Neuronal stem cell (in vitro differentiated cells): Measurements from ENCODE around the gene NETO1.

Experiments used
- DNase-seq: peaks from one replicate; pipeline ENCODE4 v3.0.0-alpha.2; 2013; ENCODE audit warnings: low spot score
- H2AFZ ChIP-seq: one replicate; pipeline ENCODE4 v1.6.1; 2013; ENCODE audit warnings: mild to moderate bottlenecking, low read length, inconsistent platforms
- H2AK5ac ChIP-seq: 2 replicates; pipeline ENCODE4 v1.6.1; 2013; ENCODE audit warnings: low read depth, mild to moderate bottlenecking, inconsistent platforms, low read length, moderate library complexity, mixed read lengths
- H2BK120ac ChIP-seq: 2 replicates; pipeline ENCODE4 v1.6.1; 2013; ENCODE audit warnings: low read depth, mild to moderate bottlenecking, inconsistent platforms, low read length, moderate library complexity, mixed read lengths
- H2BK12ac ChIP-seq: one replicate; pipeline ENCODE4 v1.6.1; 2013; ENCODE audit warnings: low read length, inconsistent platforms
- H2BK15ac ChIP-seq: 2 replicates; pipeline ENCODE4 v1.6.1; 2013; ENCODE audit warnings: mild to moderate bottlenecking, low read length, inconsistent platforms, mixed read lengths
- H2BK5ac ChIP-seq: one replicate; pipeline ENCODE4 v1.6.1; 2013; ENCODE audit warnings: inconsistent platforms, mild to moderate bottlenecking, low read length, moderate library complexity
- H3K14ac ChIP-seq: one replicate; pipeline ENCODE4 v1.6.1; 2013; ENCODE audit warnings: low read length, inconsistent platforms
- H3K18ac ChIP-seq: 2 replicates; pipeline ENCODE4 v1.6.1; 2013; ENCODE audit warnings: low read length, inconsistent platforms
- H3K23ac ChIP-seq: 2 replicates; pipeline ENCODE4 v1.6.1; 2013; ENCODE audit warnings: low read depth, mild to moderate bottlenecking, mixed read lengths, low read length, inconsistent platforms; ENCODE audit not compliant: poor library complexity
- H3K27ac ChIP-seq: replicated peaks from 3 replicates; pipeline ENCODE4 v1.5.1; 2013; ENCODE audit warnings: low read length, inconsistent platforms
- H3K27me3 ChIP-seq, 3 experiments: 2 replicates each; pipeline ENCODE4 v1.6.1; 2013; ENCODE audit warnings: low read length in 3 of 3, mild to moderate bottlenecking in 2 of 3, inconsistent platforms in 1 of 3, low read depth in 1 of 3, mixed read lengths in 1 of 3, moderate library complexity in 1 of 3; ENCODE audit not compliant: control insufficient read depth in 3 of 3, insufficient read depth in 3 of 3
- H3K36me3 ChIP-seq, 2 donors: replicated peaks in 1 of 2; 2 replicates each; pipeline ENCODE4 v1.6.1; 2013; ENCODE audit warnings: low read length in 2 of 2; ENCODE audit not compliant: control insufficient read depth in 2 of 2, insufficient read depth in 2 of 2
- H3K4ac ChIP-seq: 2 replicates; pipeline ENCODE4 v1.6.1; 2013; ENCODE audit warnings: inconsistent platforms, mild to moderate bottlenecking, low read length, moderate library complexity
- H3K4me1 ChIP-seq, 2 donors: 1 replicate in 1 of 2; 2 replicates in 1 of 2; pipeline ENCODE4 v1.6.1; 2013; ENCODE audit warnings: low read length in 2 of 2, low read depth in 1 of 2; ENCODE audit not compliant: control insufficient read depth in 2 of 2, insufficient read depth in 1 of 2
- H3K4me2 ChIP-seq: one replicate; pipeline ENCODE4 v1.6.1; 2013; ENCODE audit warnings: mild to moderate bottlenecking, low read length, inconsistent platforms; ENCODE audit not compliant: insufficient read depth, poor library complexity, severe bottlenecking
- H3K4me3 ChIP-seq, 2 donors: 2 replicates each; pipeline ENCODE4 v1.5.1; 2013; ENCODE audit warnings: low read length in 2 of 2, mild to moderate bottlenecking in 2 of 2, inconsistent platforms in 1 of 2, moderate library complexity in 1 of 2
- H3K79me1 ChIP-seq: one replicate; pipeline ENCODE4 v1.6.1; 2013; ENCODE audit warnings: low read depth, mild to moderate bottlenecking, inconsistent platforms, low read length, moderate library complexity
- H3K9ac ChIP-seq: one replicate; pipeline ENCODE4 v1.6.1; 2013; ENCODE audit warnings: mild to moderate bottlenecking, low read depth, low read length, inconsistent platforms; ENCODE audit not compliant: poor library complexity
- H3K9me3 ChIP-seq, 2 donors: replicated peaks in 1 of 2; 2 replicates each; pipeline versions ENCODE3 to v1.6.1; 2013; ENCODE audit warnings: low read length in 2 of 2, mild to moderate bottlenecking in 2 of 2, inconsistent platforms in 1 of 2, low read depth in 1 of 2, mixed read lengths in 1 of 2, moderate library complexity in 1 of 2; ENCODE audit not compliant: control insufficient read depth in 2 of 2, insufficient read depth in 1 of 2
- H4K8ac ChIP-seq: one replicate; pipeline ENCODE4 v1.6.1; 2013; ENCODE audit warnings: low read depth, mild to moderate bottlenecking, inconsistent platforms, low read length, moderate library complexity
- H4K91ac ChIP-seq: one replicate; pipeline ENCODE4 v1.6.1; 2013; ENCODE audit warnings: low read length, low read depth, mild to moderate bottlenecking, inconsistent platforms; ENCODE audit not compliant: poor library complexity
- WGBS, 2 donors: extraction: QIAGEN DNeasy Blood & Tissue Kit; methylation state at CpG; one replicate each; pipeline ENCODE4 v1.1.7; 2013; ENCODE audit warnings: missing lambda C conversion rate in 2 of 2, mixed read lengths in 1 of 2; ENCODE audit not compliant: insufficient read length in 2 of 2, insufficient replicate concordance in 1 of 2; ENCODE audit errors: extremely low coverage in 2 of 2; 5-methylcytosine and 5-hydroxymethylcytosine counted together

NETO1 gene

DNA sequence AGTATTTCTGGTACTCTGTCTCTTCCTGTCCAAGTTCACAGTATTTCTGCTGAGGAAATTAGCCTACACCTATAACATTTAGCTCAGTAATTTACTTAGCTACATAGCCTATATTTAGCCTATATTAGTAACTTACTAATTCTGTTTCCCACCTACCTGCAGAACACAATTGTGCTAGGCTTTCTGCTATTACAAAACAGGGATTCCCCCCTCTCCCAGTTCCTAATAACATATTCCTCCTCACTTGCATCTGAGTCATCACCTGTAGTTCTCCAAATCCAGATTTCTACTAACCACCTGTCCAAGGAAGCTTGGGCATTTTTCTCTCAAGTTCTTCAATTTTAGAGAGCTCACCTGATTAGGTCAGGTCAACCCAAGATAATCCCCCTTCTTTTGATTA lies 94.9 kb downstream of the NETO1 start:
- H2BK12ac ChIP-seq: no peak overlapping the region
- no peak overlapping the region for H3K4me2 ChIP-seq
- H2BK15ac ChIP-seq: no peak overlapping the region
- H3K79me1 ChIP-seq: no peaks in the 10 kb centered on the region
- no peaks in the 10 kb centered on the region for H3K27me3 ChIP-seq
- H3K23ac ChIP-seq: no peak overlapping the region
- no peak overlapping the region for H3K14ac ChIP-seq
- no peaks in the 10 kb centered on the region for H3K4me1 ChIP-seq
- no peak overlapping the region for H3K4ac ChIP-seq
- no peak overlapping the region for H2BK120ac ChIP-seq
- no peak overlapping the region for H2AK5ac ChIP-seq
- no peak overlapping the region for H4K91ac ChIP-seq
- H2AFZ ChIP-seq: no peak overlapping the region
- H3K4me3 ChIP-seq: no peak overlapping the region
- no peak overlapping the region for H3K9ac ChIP-seq
- no peak overlapping the region for H4K8ac ChIP-seq
- no peak overlapping the region for H3K27ac ChIP-seq
- no peak overlapping the region for H2BK5ac ChIP-seq
- no peak overlapping the region for H3K18ac ChIP-seq
- no peak for DNase-seq
- H3K9me3 ChIP-seq: no peaks in the 10 kb centered on the region
- no peaks in the 10 kb centered on the region for H3K36me3 ChIP-seq

DNA sequence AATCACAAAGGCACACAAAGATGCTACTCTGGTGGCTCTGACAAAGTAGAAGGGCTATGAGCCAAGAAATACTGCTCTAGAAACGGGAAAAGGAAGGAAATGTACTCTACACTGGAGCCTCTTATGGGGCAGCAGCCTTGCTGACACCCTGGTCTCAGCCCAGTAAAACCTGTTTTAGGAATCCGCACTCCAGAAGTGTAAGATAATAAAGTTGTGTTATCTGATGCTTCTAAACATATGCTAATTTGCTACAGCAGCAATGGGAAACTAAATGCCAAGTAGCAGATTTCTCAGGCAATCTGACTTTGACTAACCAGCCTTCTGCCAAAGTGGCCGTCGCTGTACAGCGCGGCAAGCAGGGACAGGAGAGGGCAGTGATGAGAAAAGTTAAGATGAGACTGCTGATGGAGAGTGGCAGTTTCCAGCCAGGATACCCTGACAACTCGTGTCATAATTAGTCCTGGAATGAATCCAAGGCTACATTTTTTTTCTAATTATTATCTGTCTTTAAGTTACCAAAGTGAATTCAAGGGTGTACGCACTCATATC lies 99.0 kb downstream of the NETO1 start:
- Histone ChIP-seq H2AK5ac (no peak overlapping the region), H2BK12ac (no peak overlapping the region), H3K4me3 (no peak overlapping the region), H3K18ac (no peak overlapping the region), H3K4me2 (no peak overlapping the region), H3K36me3 (no peaks in the 10 kb centered on the region), H3K9ac (no peak overlapping the region), H3K79me1 (no peaks in the 10 kb centered on the region), H2BK120ac (no peak overlapping the region), H3K23ac (no peak overlapping the region), H2AFZ (no peak overlapping the region), H4K8ac (no peak overlapping the region), H3K14ac (no peak overlapping the region), H3K4me1 (no peaks in the 10 kb centered on the region), H4K91ac (no peak overlapping the region), H3K4ac (no peak overlapping the region), H3K27ac (no peak overlapping the region), H3K9me3 (no peaks in the 10 kb centered on the region), H3K27me3 (no peaks in the 10 kb centered on the region), H2BK5ac (no peak overlapping the region), H2BK15ac (no peak overlapping the region)
- no CpG with 5 or more reads among the region's 8 CpGs for WGBS, 2 donors
- DNase-seq: no peak

DNA sequence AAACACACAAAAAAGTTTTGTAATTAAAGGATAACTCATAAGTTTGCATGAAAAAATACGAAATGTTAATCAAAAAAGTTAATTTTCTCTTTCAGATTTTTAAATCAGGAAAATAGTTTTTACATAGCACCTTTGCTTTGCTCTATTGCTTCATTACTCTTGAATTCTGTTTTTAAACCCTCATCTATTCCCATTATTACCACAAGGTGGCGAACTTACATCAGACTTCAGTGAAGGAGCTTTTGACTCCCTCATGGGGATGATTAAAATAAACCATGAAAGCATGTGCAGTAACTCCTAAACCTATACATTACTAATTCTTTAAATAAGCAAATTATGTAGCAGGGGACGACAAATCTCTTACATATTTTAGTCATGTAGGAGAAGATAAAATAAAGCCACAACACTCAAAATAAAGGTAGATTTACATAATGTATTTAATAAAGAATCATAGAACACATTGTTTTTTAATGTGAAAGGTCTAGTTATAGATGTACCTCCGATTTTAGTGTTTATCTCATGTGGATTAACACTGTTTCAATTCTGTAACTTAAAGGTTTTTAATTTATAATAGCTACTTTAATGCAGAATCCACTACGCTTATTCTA lies 105.2 kb downstream of the NETO1 start:
- H2AK5ac ChIP-seq: no peak overlapping the region
- no peak overlapping the region for H3K9ac ChIP-seq
- no peak overlapping the region for H2BK15ac ChIP-seq
- no peak overlapping the region for H3K18ac ChIP-seq
- H3K4me2 ChIP-seq: no peak overlapping the region
- H4K91ac ChIP-seq: no peak overlapping the region
- no peak overlapping the region for H3K23ac ChIP-seq
- H2BK5ac ChIP-seq: no peak overlapping the region
- no peak overlapping the region for H4K8ac ChIP-seq
- H2BK12ac ChIP-seq: no peak overlapping the region
- no peaks in the 10 kb centered on the region for H3K9me3 ChIP-seq
- H3K27me3 ChIP-seq: no peaks in the 10 kb centered on the region
- no peak overlapping the region for H3K14ac ChIP-seq
- H2AFZ ChIP-seq: no peak overlapping the region
- H3K36me3 ChIP-seq: no peaks in the 10 kb centered on the region
- no peak overlapping the region for H3K4me3 ChIP-seq
- no peak overlapping the region for H2BK120ac ChIP-seq
- H3K4ac ChIP-seq: no peak overlapping the region
- no peaks in the 10 kb centered on the region for H3K79me1 ChIP-seq
- no peaks in the 10 kb centered on the region for H3K4me1 ChIP-seq
- DNase-seq: peak; percentile 56
- WGBS, 2 donors: no CpG with 5 or more reads among the region's 5 CpGs
- no peak overlapping the region for H3K27ac ChIP-seq

DNA sequence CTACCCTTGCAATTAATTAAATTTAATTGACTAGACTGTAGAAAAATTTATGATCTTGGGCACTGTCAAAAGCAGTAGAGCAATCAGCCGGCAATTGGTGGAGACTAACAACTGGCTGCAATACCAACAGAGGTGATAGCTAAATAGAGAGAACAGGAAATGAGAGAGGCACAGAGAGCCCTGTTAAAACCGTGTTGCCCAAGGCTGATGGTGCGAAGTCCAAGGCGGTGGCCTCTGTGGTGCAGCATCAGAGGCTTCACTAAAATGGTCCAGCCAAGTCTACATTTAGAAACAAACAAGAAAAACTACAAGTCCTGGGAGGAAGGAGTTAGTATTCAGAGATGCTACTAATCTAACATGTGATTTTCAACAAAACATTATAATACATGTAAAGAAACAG lies 115.6 kb downstream of the NETO1 start:
- H3K4me1 ChIP-seq: no peaks in the 10 kb centered on the region
- H3K4ac ChIP-seq: no peak overlapping the region
- H2BK15ac ChIP-seq: no peak overlapping the region
- no peaks in the 10 kb centered on the region for H3K79me1 ChIP-seq
- H3K4me2 ChIP-seq: no peak overlapping the region
- H3K18ac ChIP-seq: no peak overlapping the region
- no peaks in the 10 kb centered on the region for H3K27me3 ChIP-seq
- no peak overlapping the region for H4K91ac ChIP-seq
- H3K27ac ChIP-seq: no peak overlapping the region
- H2BK5ac ChIP-seq: no peak overlapping the region
- no peak overlapping the region for H2BK12ac ChIP-seq
- DNase-seq: no peak
- no peaks in the 10 kb centered on the region for H3K9me3 ChIP-seq
- H2AK5ac ChIP-seq: no peak overlapping the region
- H2AFZ ChIP-seq: no peak overlapping the region
- H3K23ac ChIP-seq: no peak overlapping the region
- no peak overlapping the region for H3K9ac ChIP-seq
- no peak overlapping the region for H3K4me3 ChIP-seq
- WGBS, 2 donors: no CpG with 5 or more reads among the region's 4 CpGs
- peaks cover 0 to 8% of the 10 kb centered on the region in 2 donors for H3K36me3 ChIP-seq
- H2BK120ac ChIP-seq: no peak overlapping the region
- no peak overlapping the region for H3K14ac ChIP-seq
- H4K8ac ChIP-seq: no peak overlapping the region
